GM18502 (cell line): Measurements from ENCODE around the gene BCL2L11.

Experiments
- ATAC-seq: cut with Tn5 transposase; IDR thresholded peaks from one replicate; pipeline ENCODE4 v1.9.1; 2021; ENCODE audit warnings: mild to moderate bottlenecking; ENCODE audit not compliant: unreplicated experiment, poor library complexity

BCL2L11 gene

GRCh38 chr2:111142101-111142500, 21.4 kb downstream of the BCL2L11 start:
- ATAC-seq = no peak

- ATAC-seq = no peak
Observed at GRCh38 chr2:111143107-111143842, 22.6 kb downstream of the BCL2L11 start.

DNA sequence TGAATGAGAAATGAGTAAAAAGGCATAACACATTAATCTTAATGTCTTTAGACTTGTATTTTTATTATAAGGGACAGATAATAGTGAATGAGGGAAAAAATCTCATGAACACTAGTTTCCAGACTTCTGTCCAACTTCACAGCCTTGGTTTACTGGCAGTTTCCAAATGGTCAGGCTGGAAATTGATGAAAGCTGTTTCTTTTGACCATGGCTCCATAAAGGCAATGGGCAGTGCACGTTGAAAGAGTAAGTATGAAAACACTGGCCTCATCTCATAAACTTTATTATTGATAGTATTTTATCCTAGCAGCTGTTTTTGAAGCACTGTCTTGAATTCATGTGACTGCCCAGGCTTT, 23.1 kb downstream of the BCL2L11 start:
- no peak for ATAC-seq

GRCh38 chr2:111145103-111145760, 24.5 kb downstream of the BCL2L11 start:
- no peak for ATAC-seq

GRCh38 chr2:111145951-111146350, 25.2 kb downstream of the BCL2L11 start:
- ATAC-seq = no peak

- no peak for ATAC-seq
Observed at GRCh38 chr2:111148225-111148873, 27.6 kb downstream of the BCL2L11 start.

GRCh38 chr2:111148925-111149324, 28.2 kb downstream of the BCL2L11 start:
- no peak for ATAC-seq

- ATAC-seq = no peak
Observed at GRCh38 chr2:111149882-111150455, 29.3 kb downstream of the BCL2L11 start.

DNA sequence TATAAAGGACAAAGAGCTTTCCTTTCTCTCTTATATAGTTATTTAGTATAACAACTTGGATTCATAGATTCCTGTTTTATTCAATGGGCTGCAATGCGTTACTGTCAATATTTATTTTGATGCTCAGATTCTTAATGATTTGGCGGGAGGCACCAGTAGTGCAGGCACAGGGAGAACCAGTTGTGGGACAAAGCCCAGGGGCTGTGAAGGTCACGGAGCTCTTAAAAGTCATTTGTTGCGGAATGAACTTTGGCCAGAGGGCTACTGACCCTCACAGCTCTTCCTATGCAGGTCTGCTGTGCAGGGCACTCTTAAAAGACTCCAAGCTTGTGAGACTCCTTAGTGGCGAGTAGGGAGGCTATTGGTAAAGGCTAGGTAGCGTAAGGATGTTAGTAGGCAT, 34.0 kb downstream of the BCL2L11 start:
- no peak for ATAC-seq

DNA sequence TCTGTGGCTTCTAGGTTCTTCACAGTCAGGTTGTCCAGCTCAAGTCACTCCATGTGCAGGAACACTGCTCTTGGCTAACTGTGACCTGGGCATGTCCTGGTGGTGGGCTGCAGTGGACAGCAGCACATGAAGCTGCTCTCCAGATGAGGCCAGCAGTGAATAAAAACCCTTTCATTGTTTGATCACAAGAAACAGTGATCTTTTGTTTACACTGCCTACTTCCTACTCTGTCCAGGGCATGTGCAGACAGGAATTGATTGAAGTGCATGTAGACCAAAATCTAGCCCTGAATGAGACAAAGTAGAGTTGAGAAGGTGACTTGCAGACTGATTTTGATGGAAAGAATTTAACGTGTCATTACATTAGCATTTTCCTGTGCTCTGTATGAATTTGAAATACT, 34.9 kb downstream of the BCL2L11 start:
- ATAC-seq = no peak

- ATAC-seq = no peak
Observed at GRCh38 chr2:111156529-111156928, 35.8 kb downstream of the BCL2L11 start.

DNA sequence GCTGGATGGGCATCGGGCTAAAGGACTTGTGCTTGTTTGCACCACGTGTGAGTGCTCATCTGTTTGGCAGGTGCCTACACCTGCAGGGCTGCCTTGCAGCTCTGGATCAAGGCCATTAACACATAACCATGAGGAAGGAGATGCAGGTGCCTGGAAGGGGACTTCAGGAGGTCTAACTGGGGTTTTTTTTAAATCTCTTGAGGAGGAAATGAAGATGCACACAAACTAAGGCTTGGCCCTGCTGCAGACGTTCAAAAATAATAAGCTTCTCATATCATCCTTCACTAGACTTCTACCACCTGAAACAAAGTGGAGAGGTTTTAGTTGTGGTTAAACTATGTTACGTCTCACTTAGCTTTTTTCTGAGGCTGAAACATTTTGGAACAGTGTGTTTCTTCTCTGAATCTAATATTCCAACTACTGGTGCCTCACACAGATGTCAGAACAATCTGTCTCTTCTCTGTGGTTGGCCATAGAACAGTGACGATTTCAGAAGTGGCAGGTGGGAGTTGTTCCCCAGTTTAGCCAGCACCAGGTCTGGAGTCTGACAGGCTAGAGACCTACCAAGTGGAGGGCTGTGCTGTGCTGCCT, 36.5 kb downstream of the BCL2L11 start:
- ATAC-seq = peak; percentile 68

DNA sequence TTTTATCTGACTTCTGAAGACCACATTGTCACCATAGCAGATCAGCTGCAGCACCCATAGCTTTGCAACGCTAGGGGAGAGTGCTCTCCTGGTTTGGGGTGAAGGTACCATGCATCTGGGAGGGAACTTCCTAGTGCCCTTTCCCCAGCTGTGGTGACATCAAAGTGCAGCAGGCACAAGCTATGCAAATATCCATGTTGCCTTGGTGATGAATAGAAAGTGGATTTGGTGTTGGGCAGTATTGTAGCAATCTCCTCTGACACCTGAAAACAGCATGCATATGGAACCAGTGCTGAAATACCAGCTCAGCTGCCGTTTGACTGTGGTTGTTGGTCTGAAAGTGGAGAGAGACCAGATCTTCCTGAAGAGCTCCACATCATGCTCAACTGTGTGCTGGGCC, 37.1 kb downstream of the BCL2L11 start:
- peak; percentile 68 for ATAC-seq

DNA sequence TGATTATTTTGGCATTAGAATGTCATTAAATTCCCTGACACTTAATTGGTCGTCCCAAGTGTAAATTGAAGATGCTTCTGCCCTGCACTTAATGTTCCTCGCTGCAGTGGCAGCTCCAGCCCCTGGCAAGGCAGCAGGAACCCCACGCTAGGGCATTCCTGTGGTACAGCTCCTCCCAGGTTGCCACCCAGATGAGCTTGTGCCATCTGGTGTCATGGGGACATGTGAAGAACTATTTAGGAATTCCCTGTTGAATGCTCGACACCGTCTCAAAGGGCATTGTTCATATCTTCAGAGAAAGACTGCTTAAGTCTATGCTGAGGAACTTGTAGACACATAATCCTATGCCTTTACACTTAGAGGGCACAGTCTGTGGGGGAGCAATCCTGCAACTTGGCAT, 38.9 kb downstream of the BCL2L11 start:
- no peak for ATAC-seq

DNA sequence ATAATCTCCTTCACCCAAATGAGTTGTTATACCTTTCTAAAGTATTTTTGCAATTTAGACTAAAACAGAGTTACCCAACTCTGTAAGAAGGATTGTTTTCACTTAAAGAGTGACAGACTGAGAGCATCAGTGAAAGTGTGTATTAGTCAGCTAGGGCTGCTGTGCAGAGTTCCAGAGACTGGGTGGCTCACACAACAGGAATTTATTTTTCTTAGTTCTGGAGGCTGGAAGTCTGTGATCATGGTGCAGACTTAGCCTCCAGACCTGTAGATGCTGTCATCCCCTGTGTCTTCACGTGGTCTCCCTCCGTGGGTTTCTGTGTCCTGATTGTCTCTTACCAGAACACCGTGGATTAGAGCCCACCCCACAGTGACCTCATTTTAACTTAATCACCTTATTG, 40.0 kb downstream of the BCL2L11 start:
- ATAC-seq = no peak

- ATAC-seq = no peak
Observed at GRCh38 chr2:111161971-111162370, 41.3 kb downstream of the BCL2L11 start.

- no peak for ATAC-seq
Observed at GRCh38 chr2:111162718-111163331, 42.1 kb downstream of the BCL2L11 start.

- ATAC-seq = no peak
Observed at GRCh38 chr2:111164078-111164477, 43.4 kb downstream of the BCL2L11 start.

- no peak for ATAC-seq
Observed at GRCh38 chr2:111165084-111165483, 44.4 kb downstream of the BCL2L11 start.

GRCh38 chr2:111166115-111166514, 45.4 kb downstream of the BCL2L11 start:
- ATAC-seq = no peak
